ENCODE measurements around the gene PTTG1.

- TF ChIP-seq, protein P1, sequence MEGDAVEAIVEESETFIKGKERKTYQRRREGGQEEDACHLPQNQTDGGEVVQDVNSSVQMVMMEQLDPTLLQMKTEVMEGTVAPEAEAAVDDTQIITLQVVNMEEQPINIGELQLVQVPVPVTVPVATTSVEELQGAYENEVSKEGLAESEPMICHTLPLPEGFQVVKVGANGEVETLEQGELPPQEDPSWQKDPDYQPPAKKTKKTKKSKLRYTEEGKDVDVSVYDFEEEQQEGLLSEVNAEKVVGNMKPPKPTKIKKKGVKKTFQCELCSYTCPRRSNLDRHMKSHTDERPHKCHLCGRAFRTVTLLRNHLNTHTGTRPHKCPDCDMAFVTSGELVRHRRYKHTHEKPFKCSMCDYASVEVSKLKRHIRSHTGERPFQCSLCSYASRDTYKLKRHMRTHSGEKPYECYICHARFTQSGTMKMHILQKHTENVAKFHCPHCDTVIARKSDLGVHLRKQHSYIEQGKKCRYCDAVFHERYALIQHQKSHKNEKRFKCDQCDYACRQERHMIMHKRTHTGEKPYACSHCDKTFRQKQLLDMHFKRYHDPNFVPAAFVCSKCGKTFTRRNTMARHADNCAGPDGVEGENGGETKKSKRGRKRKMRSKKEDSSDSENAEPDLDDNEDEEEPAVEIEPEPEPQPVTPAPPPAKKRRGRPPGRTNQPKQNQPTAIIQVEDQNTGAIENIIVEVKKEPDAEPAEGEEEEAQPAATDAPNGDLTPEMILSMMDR (IDR thresholded peaks at IDR 0.05): no peak
- no peak for TF ChIP-seq RAD21 (IDR thresholded peaks at IDR 0.05; ENCODE audit: low read length)
- TF ChIP-seq, protein P2, sequence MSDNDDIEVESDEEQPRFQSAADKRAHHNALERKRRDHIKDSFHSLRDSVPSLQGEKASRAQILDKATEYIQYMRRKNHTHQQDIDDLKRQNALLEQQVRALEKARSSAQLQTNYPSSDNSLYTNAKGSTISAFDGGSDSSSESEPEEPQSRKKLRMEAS (IDR thresholded peaks at IDR 0.05; ENCODE audit: low read depth): no peak
- no peak for TF ChIP-seq ZBTB33 (IDR thresholded peaks at IDR 0.05; ENCODE audit: borderline replicate concordance, low read depth)
Observed at GRCh38 chr5:160398806-160399205, 22.8 kb upstream of the PTTG1 start.

All from SK-N-SH (cell line).